T-helper 9 cell (primary cell): Measurements from ENCODE around the gene EVX1.

ENCODE experiments used
- DNase-seq: peaks from one replicate; pipeline ENCODE4 v3.0.0-alpha.2; 2020

The EVX1 gene

GRCh38 chr7:27250557-27251070, 8.0 kb downstream of the EVX1 start:
- no peak for DNase-seq

- DNase-seq = no peak
Observed at GRCh38 chr7:27251136-27251651, 8.6 kb downstream of the EVX1 start.

- no peak for DNase-seq
Observed at GRCh38 chr7:27251652-27252590, 9.3 kb downstream of the EVX1 start.

GRCh38 chr7:27254625-27255024, 12.0 kb downstream of the EVX1 start:
- DNase-seq = no peak

GRCh38 chr7:27260211-27260610, 17.6 kb downstream of the EVX1 start:
- no peak for DNase-seq

- DNase-seq = no peak
Observed at GRCh38 chr7:27262121-27262520, 19.5 kb downstream of the EVX1 start.

- DNase-seq = no peak
Observed at GRCh38 chr7:27263781-27264180, 21.2 kb downstream of the EVX1 start.

- no peak for DNase-seq
Observed at GRCh38 chr7:27269455-27269854, 26.9 kb downstream of the EVX1 start.

- DNase-seq = no peak
Observed at GRCh38 chr7:27271384-27271783, 28.8 kb downstream of the EVX1 start.

GRCh38 chr7:27277628-27278027, 35.0 kb downstream of the EVX1 start:
- no peak for DNase-seq

GRCh38 chr7:27283558-27283957, 41.0 kb downstream of the EVX1 start:
- no peak for DNase-seq

GRCh38 chr7:27295236-27295635, 52.6 kb downstream of the EVX1 start:
- no peak for DNase-seq

GRCh38 chr7:27297356-27297755, 54.8 kb downstream of the EVX1 start:
- DNase-seq = no peak
